ENCODE results near the gene ZMYND8.

DNA sequence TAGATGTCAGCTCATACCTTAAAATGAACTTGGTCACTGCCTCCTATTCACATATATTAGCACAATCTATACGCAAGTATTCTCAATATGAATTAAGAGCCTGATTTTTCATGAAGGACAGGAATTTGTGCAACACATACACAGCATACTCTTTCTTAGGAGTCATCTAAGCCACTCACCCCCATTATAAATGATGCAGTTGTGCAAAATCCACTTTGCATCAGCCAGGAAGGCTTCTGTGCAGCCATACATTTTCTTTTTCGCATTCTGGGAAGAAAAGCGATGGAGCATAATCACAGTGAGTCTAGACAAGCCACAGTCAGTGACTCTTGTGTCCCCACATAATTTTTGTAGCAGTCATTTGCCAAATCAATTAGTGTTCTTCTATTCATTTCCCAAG is 66.5 kb downstream of the ZMYND8 start:
- TF ChIP-seq, protein P1, sequence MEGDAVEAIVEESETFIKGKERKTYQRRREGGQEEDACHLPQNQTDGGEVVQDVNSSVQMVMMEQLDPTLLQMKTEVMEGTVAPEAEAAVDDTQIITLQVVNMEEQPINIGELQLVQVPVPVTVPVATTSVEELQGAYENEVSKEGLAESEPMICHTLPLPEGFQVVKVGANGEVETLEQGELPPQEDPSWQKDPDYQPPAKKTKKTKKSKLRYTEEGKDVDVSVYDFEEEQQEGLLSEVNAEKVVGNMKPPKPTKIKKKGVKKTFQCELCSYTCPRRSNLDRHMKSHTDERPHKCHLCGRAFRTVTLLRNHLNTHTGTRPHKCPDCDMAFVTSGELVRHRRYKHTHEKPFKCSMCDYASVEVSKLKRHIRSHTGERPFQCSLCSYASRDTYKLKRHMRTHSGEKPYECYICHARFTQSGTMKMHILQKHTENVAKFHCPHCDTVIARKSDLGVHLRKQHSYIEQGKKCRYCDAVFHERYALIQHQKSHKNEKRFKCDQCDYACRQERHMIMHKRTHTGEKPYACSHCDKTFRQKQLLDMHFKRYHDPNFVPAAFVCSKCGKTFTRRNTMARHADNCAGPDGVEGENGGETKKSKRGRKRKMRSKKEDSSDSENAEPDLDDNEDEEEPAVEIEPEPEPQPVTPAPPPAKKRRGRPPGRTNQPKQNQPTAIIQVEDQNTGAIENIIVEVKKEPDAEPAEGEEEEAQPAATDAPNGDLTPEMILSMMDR (IDR thresholded peaks at IDR 0.05) = no peak
- TF ChIP-seq POLR2A (IDR thresholded peaks at IDR 0.05) (no peak), POLR2AphosphoS5 (IDR thresholded peaks at IDR 0.05) (no peak)
